Stimulated activated CD4-positive, alpha-beta T cell treated with anti-CD3 and anti-CD28 coated beads, Interleukin-2, amount 100 ng/mL, for 4 hours (primary cell): Measurements from ENCODE around the gene SERTAD3.
A peak's percentile ranks its signal among the peaks of the same experiment; 100 is the strongest.
"Not testable (repeated sequence)": the region's sequence is repeated elsewhere in the genome, so short reads cannot be mapped to it uniquely, and the experiment has no call there.

ENCODE experiments used
- DNase-seq: peaks from one replicate; pipeline ENCODE4 v3.0.0-alpha.2; 2020; ENCODE audit warnings: low read depth

Gene SERTAD3

GRCh38 chr19:40444000-40444824 lies at the start of gene SERTAD3:
Gene SERTAD3, minus strand, starts transcription at chr19:40444335. Its CDS starts 2,255 bp downstream, at chr19:40442080.
- peak; percentile 96 for DNase-seq

- DNase-seq, result no peak
Measured at GRCh38 chr19:40493778-40494177, 49.6 kb upstream of the SERTAD3 start.

- DNase-seq, result no peak
Measured at GRCh38 chr19:40492274-40492673, 48.1 kb upstream of the SERTAD3 start.

GRCh38 chr19:40489882-40490230 lies 45.7 kb upstream of the SERTAD3 start:
- DNase-seq, result no peak

GRCh38 chr19:40486017-40486416 lies 41.9 kb upstream of the SERTAD3 start:
- DNase-seq, result no peak

GRCh38 chr19:40475878-40476644 lies 31.9 kb upstream of the SERTAD3 start:
- DNase-seq, result not testable (repeated sequence)

GRCh38 chr19:40474737-40475136 lies 30.6 kb upstream of the SERTAD3 start:
- no peak for DNase-seq

- no peak for DNase-seq
Measured at GRCh38 chr19:40472516-40472915, 28.4 kb upstream of the SERTAD3 start.

- no peak for DNase-seq
Measured at GRCh38 chr19:40471111-40471510, 27.0 kb upstream of the SERTAD3 start.

GRCh38 chr19:40469011-40469410 lies 24.9 kb upstream of the SERTAD3 start:
- DNase-seq, result no peak

GRCh38 chr19:40466985-40467734 lies 23.0 kb upstream of the SERTAD3 start, which contains the start of gene SPTBN4:
Gene SPTBN4, plus strand, starts transcription at chr19:40467001. Its CDS starts 5,621 bp downstream, at chr19:40472622.
- DNase-seq, result no peak

- DNase-seq, result peak; percentile 81
Measured at GRCh38 chr19:40466219-40466984, 22.3 kb upstream of the SERTAD3 start.

- DNase-seq, result peak; percentile 99
Measured at GRCh38 chr19:40465557-40466218, 21.6 kb upstream of the SERTAD3 start, which contains the start of gene BLVRB. Gene BLVRB, minus strand, starts transcription at chr19:40465745. Its CDS starts 57 bp downstream, at chr19:40465688.

GRCh38 chr19:40465025-40465556 lies 21.0 kb upstream of the SERTAD3 start:
- DNase-seq, result no peak

- peak; percentile 65 for DNase-seq
Measured at GRCh38 chr19:40464059-40465024, 20.2 kb upstream of the SERTAD3 start.

GRCh38 chr19:40463587-40464037 lies 19.5 kb upstream of the SERTAD3 start:
- DNase-seq, result not testable (repeated sequence)

GRCh38 chr19:40461669-40462221 lies 17.6 kb upstream of the SERTAD3 start:
- DNase-seq, result no peak

GRCh38 chr19:40460185-40460584 lies 16.1 kb upstream of the SERTAD3 start:
- DNase-seq, result no peak

- no peak for DNase-seq
Measured at GRCh38 chr19:40458597-40458974, 14.5 kb upstream of the SERTAD3 start.
